ENCODE data around the gene LRWD1.

Gene LRWD1

GRCh38 chr7:102464577-102465280, at the start of gene LRWD1, which contains the start of gene ALKBH4:
Gene LRWD1 (plus strand): TSS chr7:102464984. CDS start chr7:102465081, 97 bp downstream.
Gene ALKBH4 (minus strand): TSS chr7:102464863. CDS start chr7:102464836, 27 bp downstream.
- peak within 1 kb of the TSS; percentile 82 to 100 for H3K4me3 ChIP-seq (ENCODE audit: low read depth in 1 of 2, low read length in 2 of 2)
- H3K4me1 ChIP-seq (ENCODE audit: control insufficient read depth in 1 of 2, insufficient read depth in 2 of 2, low read length in 2 of 2), result peaks cover 6 to 24% of the 10 kb centered on the region in 2 donors
- peak within 1 kb of the TSS; percentile 26 for H3K27ac ChIP-seq (ENCODE audit: low read length)
- H3K9me3 ChIP-seq (ENCODE audit: control insufficient read depth in 1 of 2, low read length in 2 of 2), result no peaks in the 10 kb centered on the region
- H3K27me3 ChIP-seq (ENCODE audit: low read depth, low read length), result no peaks in the 10 kb centered on the region
- H3K36me3 ChIP-seq (ENCODE audit: control insufficient read depth in 1 of 2, insufficient read depth in 2 of 2, low read length in 2 of 2), result peaks cover 0 to 7% of the 10 kb centered on the region in 2 donors

- Histone ChIP-seq H3K4me1 (ENCODE audit: control insufficient read depth in 1 of 2, insufficient read depth in 2 of 2, low read length in 2 of 2) (peaks cover 0 to 10% of the 10 kb centered on the region in 2 donors), H3K36me3 (ENCODE audit: control insufficient read depth in 1 of 2, insufficient read depth in 2 of 2, low read length in 2 of 2) (peaks cover 28 to 41% of the 10 kb centered on the region in 2 donors), H3K4me3 (ENCODE audit: low read depth in 1 of 2, low read length in 2 of 2) (no peak overlapping the region), H3K9me3 (ENCODE audit: control insufficient read depth in 1 of 2, low read length in 2 of 2) (no peaks in the 10 kb centered on the region), H3K27me3 (ENCODE audit: low read depth, low read length) (no peaks in the 10 kb centered on the region), H3K27ac (ENCODE audit: low read length) (no peak overlapping the region)
These were observed 49.0 kb upstream of the LRWD1 start for GRCh38 chr7:102415685-102416225.

- no peak overlapping the region for H3K27ac ChIP-seq (ENCODE audit: low read length)
These were observed 48.4 kb upstream of the LRWD1 start for GRCh38 chr7:102416406-102416805.

GRCh38 chr7:102417105-102417504, 47.7 kb upstream of the LRWD1 start:
- peaks cover 31 to 37% of the 10 kb centered on the region in 2 donors for H3K36me3 ChIP-seq (ENCODE audit: control insufficient read depth in 1 of 2, insufficient read depth in 2 of 2, low read length in 2 of 2)
- peaks cover 0 to 10% of the 10 kb centered on the region in 2 donors for H3K4me1 ChIP-seq (ENCODE audit: control insufficient read depth in 1 of 2, insufficient read depth in 2 of 2, low read length in 2 of 2)
- no peak overlapping the region for H3K4me3 ChIP-seq (ENCODE audit: low read depth in 1 of 2, low read length in 2 of 2)
- no peaks in the 10 kb centered on the region for H3K27me3 ChIP-seq (ENCODE audit: low read depth, low read length)
- no peak overlapping the region for H3K27ac ChIP-seq (ENCODE audit: low read length)
- H3K9me3 ChIP-seq (ENCODE audit: control insufficient read depth in 1 of 2, low read length in 2 of 2), result no peaks in the 10 kb centered on the region

More at GRCh38 chr7:102416406-102416805, 48.4 kb upstream of the LRWD1 start:
- peaks cover 0 to 10% of the 10 kb centered on the region in 2 donors for H3K4me1 ChIP-seq (ENCODE audit: control insufficient read depth in 1 of 2, insufficient read depth in 2 of 2, low read length in 2 of 2)
- no peaks in the 10 kb centered on the region for H3K9me3 ChIP-seq (ENCODE audit: control insufficient read depth in 1 of 2, low read length in 2 of 2)
- H3K27me3 ChIP-seq (ENCODE audit: low read depth, low read length), result no peaks in the 10 kb centered on the region
- no peak overlapping the region for H3K4me3 ChIP-seq (ENCODE audit: low read depth in 1 of 2, low read length in 2 of 2)
- peaks cover 31 to 34% of the 10 kb centered on the region in 2 donors for H3K36me3 ChIP-seq (ENCODE audit: control insufficient read depth in 1 of 2, insufficient read depth in 2 of 2, low read length in 2 of 2)

- peaks cover 31 to 37% of the 10 kb centered on the region in 2 donors for H3K36me3 ChIP-seq (ENCODE audit: control insufficient read depth in 1 of 2, insufficient read depth in 2 of 2, low read length in 2 of 2)
- H3K27ac ChIP-seq (ENCODE audit: low read length), result no peak overlapping the region
- no peaks in the 10 kb centered on the region for H3K27me3 ChIP-seq (ENCODE audit: low read depth, low read length)
These were observed 46.2 kb upstream of the LRWD1 start for GRCh38 chr7:102418592-102418991.

GRCh38 chr7:102421706-102422240, 43.0 kb upstream of the LRWD1 start:
- peaks cover 29 to 42% of the 10 kb centered on the region in 2 donors for H3K36me3 ChIP-seq (ENCODE audit: control insufficient read depth in 1 of 2, insufficient read depth in 2 of 2, low read length in 2 of 2)
- no peaks in the 10 kb centered on the region for H3K27me3 ChIP-seq (ENCODE audit: low read depth, low read length)
- no peak overlapping the region for H3K27ac ChIP-seq (ENCODE audit: low read length)
- no peaks in the 10 kb centered on the region for H3K9me3 ChIP-seq (ENCODE audit: control insufficient read depth in 1 of 2, low read length in 2 of 2)
- no peak overlapping the region for H3K4me3 ChIP-seq (ENCODE audit: low read depth in 1 of 2, low read length in 2 of 2)
- H3K4me1 ChIP-seq (ENCODE audit: control insufficient read depth in 1 of 2, insufficient read depth in 2 of 2, low read length in 2 of 2), result no peaks in the 10 kb centered on the region

More at GRCh38 chr7:102418592-102418991, 46.2 kb upstream of the LRWD1 start:
- no peak overlapping the region for H3K4me3 ChIP-seq (ENCODE audit: low read depth in 1 of 2, low read length in 2 of 2)
- no peaks in the 10 kb centered on the region for H3K9me3 ChIP-seq (ENCODE audit: control insufficient read depth in 1 of 2, low read length in 2 of 2)
- H3K4me1 ChIP-seq (ENCODE audit: control insufficient read depth in 1 of 2, insufficient read depth in 2 of 2, low read length in 2 of 2), result no peaks in the 10 kb centered on the region

- Histone ChIP-seq H3K27ac (ENCODE audit: low read length) (no peak overlapping the region), H3K4me3 (ENCODE audit: low read depth in 1 of 2, low read length in 2 of 2) (no peak overlapping the region), H3K4me1 (ENCODE audit: control insufficient read depth in 1 of 2, insufficient read depth in 2 of 2, low read length in 2 of 2) (no peaks in the 10 kb centered on the region), H3K36me3 (ENCODE audit: control insufficient read depth in 1 of 2, insufficient read depth in 2 of 2, low read length in 2 of 2) (peaks cover 17 to 43% of the 10 kb centered on the region in 2 donors), H3K9me3 (ENCODE audit: control insufficient read depth in 1 of 2, low read length in 2 of 2) (no peaks in the 10 kb centered on the region), H3K27me3 (ENCODE audit: low read depth, low read length) (no peaks in the 10 kb centered on the region)
These were observed 40.6 kb upstream of the LRWD1 start for GRCh38 chr7:102424129-102424551.

GRCh38 chr7:102424787-102425218, 40.0 kb upstream of the LRWD1 start:
- Histone ChIP-seq H3K36me3 (ENCODE audit: control insufficient read depth in 1 of 2, insufficient read depth in 2 of 2, low read length in 2 of 2) (peaks cover 17 to 41% of the 10 kb centered on the region in 2 donors), H3K4me3 (ENCODE audit: low read depth in 1 of 2, low read length in 2 of 2) (no peak overlapping the region), H3K27ac (ENCODE audit: low read length) (peak overlapping the region; percentile 84), H3K9me3 (ENCODE audit: control insufficient read depth in 1 of 2, low read length in 2 of 2) (no peaks in the 10 kb centered on the region), H3K4me1 (ENCODE audit: control insufficient read depth in 1 of 2, insufficient read depth in 2 of 2, low read length in 2 of 2) (no peaks in the 10 kb centered on the region), H3K27me3 (ENCODE audit: low read depth, low read length) (no peaks in the 10 kb centered on the region)

- H3K4me3 ChIP-seq (ENCODE audit: low read depth in 1 of 2, low read length in 2 of 2), result peak overlapping the region in 1 of 2 donors; percentile 26
- no peaks in the 10 kb centered on the region for H3K4me1 ChIP-seq (ENCODE audit: control insufficient read depth in 1 of 2, insufficient read depth in 2 of 2, low read length in 2 of 2)
- peaks cover 9 to 36% of the 10 kb centered on the region in 2 donors for H3K36me3 ChIP-seq (ENCODE audit: control insufficient read depth in 1 of 2, insufficient read depth in 2 of 2, low read length in 2 of 2)
- H3K27ac ChIP-seq (ENCODE audit: low read length), result peak overlapping the region; percentile 84
- no peaks in the 10 kb centered on the region for H3K27me3 ChIP-seq (ENCODE audit: low read depth, low read length)
- H3K9me3 ChIP-seq (ENCODE audit: control insufficient read depth in 1 of 2, low read length in 2 of 2), result no peaks in the 10 kb centered on the region
These were observed 39.0 kb upstream of the LRWD1 start for GRCh38 chr7:102425639-102426267.

GRCh38 chr7:102426268-102427018, 38.3 kb upstream of the LRWD1 start:
- Histone ChIP-seq H3K9me3 (ENCODE audit: control insufficient read depth in 1 of 2, low read length in 2 of 2) (no peaks in the 10 kb centered on the region), H3K27ac (ENCODE audit: low read length) (peak overlapping the region; percentile 84), H3K27me3 (ENCODE audit: low read depth, low read length) (no peaks in the 10 kb centered on the region), H3K4me3 (ENCODE audit: low read depth in 1 of 2, low read length in 2 of 2) (peak overlapping the region in 1 of 2 donors; percentile 26), H3K36me3 (ENCODE audit: control insufficient read depth in 1 of 2, insufficient read depth in 2 of 2, low read length in 2 of 2) (peaks cover 6 to 36% of the 10 kb centered on the region in 2 donors), H3K4me1 (ENCODE audit: control insufficient read depth in 1 of 2, insufficient read depth in 2 of 2, low read length in 2 of 2) (no peaks in the 10 kb centered on the region)

All from muscle layer of duodenum (tissue), 2 donors.